Fibroblast of lung (primary cell): Measurements from ENCODE around the gene RIPOR3. TPM values are rescaled to one million over a fixed set of nuclear protein-coding genes. Genes with fewer than 3 reads are reported as not detected.

Experiments
- DNase-seq, 2 donors: peaks; one replicate each; pipeline versions ENCODE4 v3.0.0 to v3.0.0-alpha.2; 2010; ENCODE audit warnings: low read depth in 2 of 2
- H2AFZ ChIP-seq: 2 replicates; pipeline ENCODE4 v1.5.1; 2012; ENCODE audit warnings: low read length, control low read depth, inconsistent platforms
- H3K27ac ChIP-seq: 2 replicates; pipeline ENCODE4 v1.5.1; 2011; ENCODE audit warnings: low read length, control low read depth; ENCODE audit not compliant: insufficient read depth
- H3K27me3 ChIP-seq: 2 replicates; pipeline ENCODE4 v1.5.1; 2011; ENCODE audit warnings: mild to moderate bottlenecking, low read length; ENCODE audit not compliant: control insufficient read depth, insufficient read depth
- H3K36me3 ChIP-seq: 2 replicates; pipeline ENCODE4 v1.5.1; 2011; ENCODE audit warnings: low read length; ENCODE audit not compliant: control insufficient read depth, insufficient read depth
- H3K4me1 ChIP-seq: 2 replicates; pipeline ENCODE4 v1.5.1; 2011; ENCODE audit warnings: low read length; ENCODE audit not compliant: control insufficient read depth, insufficient read depth; ENCODE audit errors: extremely low read depth
- H3K4me2 ChIP-seq: 2 replicates; pipeline ENCODE4 v1.5.1; 2011; ENCODE audit warnings: low read length, control low read depth; ENCODE audit not compliant: insufficient read depth; ENCODE audit errors: extremely low read depth
- H3K4me3 ChIP-seq, 4 experiments: fragments of 200-600 bp in 1 of 4; sonication (generic) in 1 of 4; replicated peaks in 1 of 4; 2 replicates each; pipeline ENCODE4 v1.5.1; 2011 to 2016; ENCODE audit warnings: low read length in 4 of 4, low read depth in 3 of 4, mild to moderate bottlenecking in 3 of 4, control low read depth in 2 of 4, inconsistent platforms in 1 of 4, mixed read lengths in 1 of 4; ENCODE audit not compliant: insufficient read depth in 1 of 4; ENCODE audit errors: control extremely low read depth in 1 of 4
- H3K79me2 ChIP-seq: 2 replicates; pipeline ENCODE4 v1.5.1; 2012; ENCODE audit warnings: mild to moderate bottlenecking, low read length, inconsistent platforms; ENCODE audit not compliant: control insufficient read depth, insufficient read depth
- H3K9ac ChIP-seq: 2 replicates; pipeline ENCODE4 v1.5.1; 2011; ENCODE audit warnings: mild to moderate bottlenecking, low read length, control low read depth; ENCODE audit not compliant: insufficient read depth
- H3K9me3 ChIP-seq: 2 replicates; pipeline ENCODE4 v1.5.1; 2012; ENCODE audit warnings: low read depth, low read length; ENCODE audit not compliant: control insufficient read depth, insufficient read depth
- H4K20me1 ChIP-seq: 2 replicates; pipeline ENCODE4 v1.5.1; 2011; ENCODE audit warnings: low read length; ENCODE audit not compliant: control insufficient read depth, insufficient read depth; ENCODE audit errors: extremely low read depth
- CTCF ChIP-seq, 2 donors: IDR thresholded peaks in 1 of 2; conservative IDR thresholded peaks in 1 of 2; 1 replicate in 1 of 2; 2 replicates in 1 of 2; pipeline ENCODE4 v1.5.1; 2011 to 2012; ENCODE audit warnings: low read length in 2 of 2, control low read depth in 1 of 2, inconsistent platforms in 1 of 2, low read depth in 1 of 2, mild to moderate bottlenecking in 1 of 2
- EZH2 ChIP-seq: IDR thresholded peaks from 2 replicates; pipeline ENCODE4 v1.5.1; 2012; ENCODE audit warnings: low read length, control low read depth, mild to moderate bottlenecking; ENCODE audit errors: missing control alignments
- polyA plus RNA-seq, 2 donors: library from polyadenylated mRNA; depleted of rRNA in 1 of 2; stranded (reverse) in 1 of 2; unstranded in 1 of 2; fragments of >200 nt; gene quantifications; 2 replicates each; pipeline ENCODE4 v1.2.1, GENCODE V29; 2011 to 2012; ENCODE audit warnings: missing spikeins in 1 of 2
- total RNA-seq: library from RNA; depleted of rRNA; stranded (reverse); fragments of >200 nt; gene quantifications from 2 replicates; pipeline ENCODE4 v1.2.1, GENCODE V29; 2014

RIPOR3 gene
- total and polyA plus RNA-seq, 2 donors (not counting 1 experiment from before 2014, with no cell fraction given): 2.0 to 4.1 TPM

- H3K4me1 ChIP-seq: peaks cover 28% of the 10 kb centered on the region
- no peak for DNase-seq
- no peaks in the 10 kb centered on the region for H4K20me1 ChIP-seq
- H3K4me2 ChIP-seq: peak overlapping the region; percentile 15
- no peak overlapping the region for H3K9ac ChIP-seq
- no peak for TF ChIP-seq CTCF (conservative IDR thresholded peaks at IDR 0.05 in 1 of 2, IDR thresholded peaks at IDR 0.05 in 1 of 2; ENCODE audit: low read depth in 1 of 2, low read length in 2 of 2)
- TF ChIP-seq EZH2: no peak
- H3K27me3 ChIP-seq: no peaks in the 10 kb centered on the region
- peaks cover 76% of the 10 kb centered on the region for H3K79me2 ChIP-seq
- H3K36me3 ChIP-seq: no peaks in the 10 kb centered on the region
- H3K27ac ChIP-seq: peak overlapping the region; percentile 26
- H2AFZ ChIP-seq: no peak overlapping the region
- no peak overlapping the region for H3K4me3 ChIP-seq
- no peaks in the 10 kb centered on the region for H3K9me3 ChIP-seq
These were observed 148.0 kb downstream of the RIPOR3 start for GRCh38 chr20:50543326-50543725.

- peaks cover 76% of the 10 kb centered on the region for H3K79me2 ChIP-seq
These were observed 149.7 kb downstream of the RIPOR3 start for GRCh38 chr20:50541606-50542041.

More at GRCh38 chr20:50541606-50542041, 149.7 kb downstream of the RIPOR3 start:
- H3K4me1 ChIP-seq: peaks cover 25% of the 10 kb centered on the region
- no peak overlapping the region for H3K4me2 ChIP-seq
- no peak for DNase-seq
- no peak overlapping the region for H3K4me3 ChIP-seq
- no peak overlapping the region for H2AFZ ChIP-seq
- TF ChIP-seq CTCF (conservative IDR thresholded peaks at IDR 0.05 in 1 of 2, IDR thresholded peaks at IDR 0.05 in 1 of 2; ENCODE audit: low read depth in 1 of 2, low read length in 2 of 2) (no peak), EZH2 (no peak)
- H3K27ac ChIP-seq: peak overlapping the region; percentile 81
- no peaks in the 10 kb centered on the region for H4K20me1 ChIP-seq
- H3K36me3 ChIP-seq: no peaks in the 10 kb centered on the region
- H3K9ac ChIP-seq: no peak overlapping the region
- no peaks in the 10 kb centered on the region for H3K27me3 ChIP-seq
- no peaks in the 10 kb centered on the region for H3K9me3 ChIP-seq
